Activated B cell treated with CpG ODN at 0.5 μM for 24 hours (primary cell): ENCODE measurements around the gene SUGP2. TPM values are rescaled to one million over a fixed set of nuclear protein-coding genes. Genes with fewer than 3 reads are reported as not detected.

Experiments used
- ATAC-seq: fragments of 200-7000 bp; cut with Tn5 transposase; one replicate; pipeline ENCODE4 v1.10.0; 2021; ENCODE audit warnings: low read depth, mild to moderate bottlenecking, moderate library complexity
- CTCF ChIA-PET: fragments of 350-600 bp; sonication (Branson Sonifier 250); formaldehyde crosslinking; loops from one replicate; lab custom pipeline; 2021; ENCODE audit warnings: antibody characterized with exemption; lab: Charles Lee
- POLR2A ChIA-PET: fragments of 350-600 bp; sonication (Branson Sonifier 250); formaldehyde crosslinking; loops from one replicate; lab custom pipeline; 2021; ENCODE audit warnings: antibody characterized with exemption; lab: Charles Lee
- DNase-seq: peaks from one replicate; pipeline ENCODE4 v3.0.0; 2022
- H3K27ac Mint-ChIP-seq: one replicate; pipeline ENCODE4 v1.8.0; 2020; ENCODE audit warnings: mixed read lengths
- H3K27me3 Mint-ChIP-seq: one replicate; pipeline ENCODE4 v1.8.0; 2021; ENCODE audit warnings: mixed read lengths
- H3K36me3 Mint-ChIP-seq: one replicate; pipeline ENCODE4 v1.8.0; 2021; ENCODE audit warnings: low read depth, mixed read lengths
- H3K4me1 Mint-ChIP-seq: one replicate; pipeline ENCODE4 v1.8.0; 2021; ENCODE audit warnings: mixed read lengths
- H3K4me3 Mint-ChIP-seq: one replicate; pipeline ENCODE4 v1.8.0; 2020; ENCODE audit warnings: mild to moderate bottlenecking, mixed read lengths
- H3K9me3 Mint-ChIP-seq: one replicate; pipeline ENCODE4 v1.8.0; 2020; ENCODE audit warnings: mixed read lengths
- CTCF ChIP-seq: fragments of 200-600 bp; IDR thresholded peaks from one replicate; pipeline ENCODE4 v1.8.0; 2022; ENCODE audit warnings: antibody characterized with exemption, mild to moderate bottlenecking
- intact Hi-C: fragments of 100-400 bp; cut with micrococcal nuclease; formaldehyde crosslinking; loops from one replicate; pipeline ENCODE4 v1.15.1; 2024
- total RNA-seq: library from RNA; stranded (reverse); gene quantifications from 2 replicates; pipeline ENCODE4 v1.2.3, GENCODE V29; 2022

The SUGP2 gene
- total RNA-seq, 1 donor from 2014 or later: 122 TPM

- POLR2A ChIA-PET: interaction anchor here (0.6 to 1.3 kb wide), 4 partner anchors 115 to 143 kb away, joined by 3 to 6 read pairs (median 4); partner anchors contain the start of genes BORCS8, COPE, DDX49 and RFXANK
- no peak for ATAC-seq
Measured at GRCh38 chr19:19062454-19063182, 29.3 kb upstream of the SUGP2 start.

GRCh38 chr19:19061506-19061905 is 28.2 kb upstream of the SUGP2 start:
- POLR2A ChIA-PET: no interaction called here
- intact Hi-C loops: loop anchor here (5.0 to 10.0 kb wide), 3 partner anchors 144 to 603 kb away; partner anchors contain the start of genes ATP13A1, COPE, DDX49 and GATAD2A
- TF ChIP-seq CTCF: no peak

More at GRCh38 chr19:19062454-19063182, 29.3 kb upstream of the SUGP2 start:
- Mint-ChIP-seq H3K27me3 (no peaks in the 10 kb centered on the region), H3K4me1 (peaks cover 44% of the 10 kb centered on the region), H3K9me3 (no peaks in the 10 kb centered on the region), H3K27ac (peak overlapping the region; percentile 77), H3K36me3 (peaks cover 24% of the 10 kb centered on the region), H3K4me3 (peak overlapping the region; percentile 88)
- intact Hi-C loops: loop anchor here (1.0 to 10.0 kb wide), 8 partner anchors 29 to 602 kb away; partner anchors contain the start of genes ARMC6, ATP13A1, BORCS8 and COPE
- no peak for DNase-seq
- TF ChIP-seq CTCF: no peak
- CTCF ChIA-PET: interaction anchor here (1.3 to 2.2 kb wide), 2 partner anchors 8 to 10 kb away, joined by 6 read pairs; no protein-coding TSS in a partner anchor

GRCh38 chr19:19059837-19060611 is 26.7 kb upstream of the SUGP2 start:
- Mint-ChIP-seq H3K27me3 (no peaks in the 10 kb centered on the region), H3K4me3 (no peak overlapping the region), H3K4me1 (peaks cover 21% of the 10 kb centered on the region), H3K9me3 (no peaks in the 10 kb centered on the region), H3K36me3 (peaks cover 46% of the 10 kb centered on the region), H3K27ac (no peak overlapping the region)
- no peak for DNase-seq
- no peak for ATAC-seq
- TF ChIP-seq CTCF: no peak
- ChIA-PET POLR2A (interaction anchor here (0.6 kb wide), 1 partner anchor 78 kb away, joined by 3 read pairs; the partner anchor contains the start of gene TMEM161A), CTCF (no interaction called here)
- intact Hi-C loops: loop anchor here (5.0 to 10.0 kb wide), 3 partner anchors 143 to 605 kb away; partner anchors contain the start of genes ATP13A1, COPE, DDX49 and GATAD2A

More at GRCh38 chr19:19061506-19061905, 28.2 kb upstream of the SUGP2 start:
- ATAC-seq (no peak), DNase-seq (no peak)
- Mint-ChIP-seq H3K4me1 (peaks cover 33% of the 10 kb centered on the region), H3K4me3 (no peak overlapping the region), H3K27me3 (no peaks in the 10 kb centered on the region), H3K36me3 (peaks cover 35% of the 10 kb centered on the region), H3K27ac (no peak overlapping the region), H3K9me3 (no peaks in the 10 kb centered on the region)
- CTCF ChIA-PET: interaction anchor here (0.8 kb wide), 1 partner anchor 84 kb away, joined by 4 read pairs; no protein-coding TSS in a partner anchor

- H3K4me3 Mint-ChIP-seq: no peak overlapping the region
- no peak overlapping the region for H3K27ac Mint-ChIP-seq
- ChIA-PET CTCF (no interaction called here), POLR2A (interaction anchor here (0.6 kb wide), 1 partner anchor 79 kb away, joined by 3 read pairs; the partner anchor contains the start of gene TMEM161A)
- no peak for TF ChIP-seq CTCF
- no peaks in the 10 kb centered on the region for H3K9me3 Mint-ChIP-seq
- H3K27me3 Mint-ChIP-seq: no peaks in the 10 kb centered on the region
- no peak for ATAC-seq
- DNase-seq: no peak
- intact Hi-C loops: no loop called here
- peaks cover 47% of the 10 kb centered on the region for H3K36me3 Mint-ChIP-seq
- peaks cover 14% of the 10 kb centered on the region for H3K4me1 Mint-ChIP-seq
Measured at GRCh38 chr19:19059018-19059836, 25.9 kb upstream of the SUGP2 start.
